ENCODE data around the gene NMNAT2. TPM values are rescaled to one million over a fixed set of nuclear protein-coding genes. Genes with fewer than 3 reads are reported as not detected.

The NMNAT2 gene
- total and polyA plus RNA-seq, 2 donors (not counting 3 experiments of a cell fraction or from before 2014, with no cell fraction given) = 0.28 to 0.38 TPM

DNA sequence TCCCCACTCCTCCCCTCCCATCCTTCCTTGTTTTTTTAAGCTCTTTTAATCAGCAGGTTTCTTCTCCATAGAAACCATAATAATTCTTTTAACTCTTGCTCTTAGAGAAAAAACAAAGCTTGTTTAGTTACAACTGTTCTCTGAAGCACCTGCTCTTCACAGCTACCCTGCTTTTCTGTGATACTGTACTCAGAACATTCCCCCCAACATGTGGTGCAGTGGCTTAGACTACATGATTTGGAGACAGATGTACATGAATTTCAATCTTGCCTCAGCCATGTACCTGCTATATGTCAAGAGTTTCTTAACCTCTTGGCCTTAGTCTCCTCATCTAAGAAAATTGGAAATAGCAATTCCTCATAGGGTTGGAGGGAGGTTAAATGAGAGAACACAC lies 198.6 kb downstream of the NMNAT2 start:
- Histone ChIP-seq H3K9me1 (replicated peaks; ENCODE audit: control insufficient read depth, extremely low read depth, insufficient read depth, low read length) (no peaks in the 10 kb centered on the region), H3K36me3 (ENCODE audit: control insufficient read depth in 2 of 2, extremely low read depth in 1 of 2, insufficient read depth in 2 of 2, low read length in 2 of 2) (no peaks in the 10 kb centered on the region), H3K4me3 (replicated peaks in 1 of 3; ENCODE audit: insufficient read depth in 1 of 3, low read depth in 1 of 3, low read length in 3 of 3) (no peak overlapping the region), H3K27ac (ENCODE audit: insufficient read depth, low read depth, low read length) (no peak overlapping the region), H2AFZ (ENCODE audit: low read depth, low read length) (no peak overlapping the region), H3K4me1 (ENCODE audit: control insufficient read depth, extremely low read depth, insufficient read depth, low read length) (peaks cover 4% of the 10 kb centered on the region), H3K4me2 (ENCODE audit: insufficient read depth, low read length) (no peak overlapping the region), H3K9me3 (replicated peaks; ENCODE audit: control insufficient read depth, insufficient read depth, low read length) (no peaks in the 10 kb centered on the region), H4K20me1 (replicated peaks; ENCODE audit: control insufficient read depth, extremely low read depth, insufficient read depth, low read length) (no peaks in the 10 kb centered on the region), H3K9ac (replicated peaks; ENCODE audit: extremely low read depth, insufficient read depth, low read length) (no peak overlapping the region), H3K79me2 (ENCODE audit: control insufficient read depth, insufficient read depth, low read length) (no peaks in the 10 kb centered on the region), H3K27me3 (ENCODE audit: control insufficient read depth in 2 of 2, insufficient read depth in 2 of 2, low read length in 2 of 2) (peaks cover 0 to 3% of the 10 kb centered on the region in 2 experiments)
- BruUV-seq (replicated peaks) = no TSS peak
- ChIA-PET POLR2A (no interaction called here), CTCF (interaction anchor here (1.0 to 2.6 kb wide), 6 partner anchors 8 to 257 kb away, joined by 3 to 9 read pairs (median 6); no protein-coding TSS in a partner anchor)
- dilution Hi-C loops (cut with MboI; ENCODE audit: extremely low pct_ligation_motif_present, low sequenced_read_pairs) (no loop called here), intact Hi-C loops (cut with micrococcal nuclease) (no loop called here)
- FAIRE-seq (peak; percentile 8), DNase-seq (ENCODE audit: low read depth, low spot score) (no peak)
- TF ChIP-seq GATA2 (IDR thresholded peaks at IDR 0.05; ENCODE audit: insufficient read depth, insufficient read length, low read depth, low read length) = no peak
- TF ChIP-seq JUN (IDR thresholded peaks at IDR 0.05; ENCODE audit: borderline replicate concordance, insufficient read depth, insufficient read length, low read depth) = no peak
- TF ChIP-seq MAX (IDR thresholded peaks at IDR 0.05; ENCODE audit: insufficient read depth, insufficient read length) = no peak
- no peak for TF ChIP-seq MYC (IDR thresholded peaks at IDR 0.05; ENCODE audit: low read depth, low read length)
- no peak for TF ChIP-seq POLR2AphosphoS5 (IDR thresholded peaks at IDR 0.05; ENCODE audit: insufficient read depth, low read depth, low read length)
- TF ChIP-seq, protein P1, sequence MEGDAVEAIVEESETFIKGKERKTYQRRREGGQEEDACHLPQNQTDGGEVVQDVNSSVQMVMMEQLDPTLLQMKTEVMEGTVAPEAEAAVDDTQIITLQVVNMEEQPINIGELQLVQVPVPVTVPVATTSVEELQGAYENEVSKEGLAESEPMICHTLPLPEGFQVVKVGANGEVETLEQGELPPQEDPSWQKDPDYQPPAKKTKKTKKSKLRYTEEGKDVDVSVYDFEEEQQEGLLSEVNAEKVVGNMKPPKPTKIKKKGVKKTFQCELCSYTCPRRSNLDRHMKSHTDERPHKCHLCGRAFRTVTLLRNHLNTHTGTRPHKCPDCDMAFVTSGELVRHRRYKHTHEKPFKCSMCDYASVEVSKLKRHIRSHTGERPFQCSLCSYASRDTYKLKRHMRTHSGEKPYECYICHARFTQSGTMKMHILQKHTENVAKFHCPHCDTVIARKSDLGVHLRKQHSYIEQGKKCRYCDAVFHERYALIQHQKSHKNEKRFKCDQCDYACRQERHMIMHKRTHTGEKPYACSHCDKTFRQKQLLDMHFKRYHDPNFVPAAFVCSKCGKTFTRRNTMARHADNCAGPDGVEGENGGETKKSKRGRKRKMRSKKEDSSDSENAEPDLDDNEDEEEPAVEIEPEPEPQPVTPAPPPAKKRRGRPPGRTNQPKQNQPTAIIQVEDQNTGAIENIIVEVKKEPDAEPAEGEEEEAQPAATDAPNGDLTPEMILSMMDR (IDR thresholded peaks at IDR 0.05; ENCODE audit: extremely low read depth in 1 of 2, insufficient read depth in 1 of 2, low read depth in 1 of 2, low read length in 2 of 2) = no peak
- no peak for TF ChIP-seq POLR2A (IDR thresholded peaks at IDR 0.05; ENCODE audit: low read depth, low read length)
- TF ChIP-seq EZH2 (IDR thresholded peaks at IDR 0.05; ENCODE audit: borderline replicate concordance, low read depth, low read length, severe bottlenecking) = no peak
- no peak for TF ChIP-seq FOS (IDR thresholded peaks at IDR 0.05; ENCODE audit: borderline replicate concordance, insufficient read depth, low read length)
